M059J (cell line): ENCODE measurements around the gene NAIP. TPM values are rescaled to one million over a fixed set of nuclear protein-coding genes. Genes with fewer than 3 reads are reported as not detected.

Experiments used
- total RNA-seq: library from RNA; depleted of rRNA; stranded (reverse); fragments of >200 nt; shearing (Covaris generic); gene quantifications from 2 replicates; pipeline ENCODE4 v1.2.3, GENCODE V29; 2014; rRNA removed

Gene NAIP
- total RNA-seq, 1 experiment from 2014 or later, result 0.84 TPM

Other genes with a start within 250 kb of the NAIP start
- gene SERF1A, start 124.7 kb downstream of the NAIP start, total RNA-seq, result 0.74 and 4.7 TPM in 2 replicates
- gene SMN1, start 100.3 kb downstream of the NAIP start, total RNA-seq, result 38.6 and 42.9 TPM in 2 replicates
- gene GTF2H2, start 42.3 kb upstream of the NAIP start, total RNA-seq, result 12.2 and 29.9 TPM in 2 replicates